Lower leg skin (tissue), 4 donors: ENCODE data around the gene STAT6. TPM values are rescaled to one million over a fixed set of nuclear protein-coding genes. Genes with fewer than 3 reads are reported as not detected.
"Not testable (repeated sequence)": the region's sequence is repeated elsewhere in the genome, so short reads cannot be mapped to it uniquely, and the experiment has no call there.

Experiments
- DNase-seq, 2 donors: peaks; one replicate each; pipeline ENCODE4 v3.0.0-alpha.2; 2019; ENCODE audit warnings: low spot score in 2 of 2
- H3K4me3 ChIP-seq: fragments of 200-600 bp; sonication (generic); 2 replicates; pipeline ENCODE4 v1.5.1; 2017; ENCODE audit warnings: mild to moderate bottlenecking, low read depth; ENCODE audit not compliant: poor library complexity, severe bottlenecking
- POLR2A ChIP-seq, 2 donors: fragments of 450-650 bp; IDR thresholded peaks; one replicate each; pipeline ENCODE4 v1.6.1; 2016 to 2017; ENCODE audit warnings: antibody characterized with exemption in 2 of 2, mild to moderate bottlenecking in 1 of 2, moderate library complexity in 1 of 2
- WGBS, 2 donors: methylation state at CpG; one replicate each; pipeline ENCODE4 v1.1.5; 2018; 5-methylcytosine and 5-hydroxymethylcytosine counted together
- intact Hi-C: fragments of 100-400 bp; cut with DNase I; formaldehyde crosslinking; loops from one replicate; pipeline ENCODE4 v1.15.0; 2023; ENCODE audit warnings: low total_unique reads
- total RNA-seq, 4 donors: library from RNA; depleted of rRNA; stranded (reverse); fragments of >200 nt; gene quantifications; one replicate each; pipeline ENCODE4 v1.1.0, GENCODE V29; 2016
- TF ChIP-seq, protein P1 (sequence below), 3 donors: fragments of 450-650 bp; IDR thresholded peaks; one replicate each; pipeline ENCODE4 v1.5.1; 2016; ENCODE audit warnings: antibody characterized with exemption in 3 of 3, mild to moderate bottlenecking in 3 of 3, moderate library complexity in 2 of 3

The STAT6 gene
- total RNA-seq, 4 donors from 2014 or later: 105 to 210 (median 129) TPM

DNA sequence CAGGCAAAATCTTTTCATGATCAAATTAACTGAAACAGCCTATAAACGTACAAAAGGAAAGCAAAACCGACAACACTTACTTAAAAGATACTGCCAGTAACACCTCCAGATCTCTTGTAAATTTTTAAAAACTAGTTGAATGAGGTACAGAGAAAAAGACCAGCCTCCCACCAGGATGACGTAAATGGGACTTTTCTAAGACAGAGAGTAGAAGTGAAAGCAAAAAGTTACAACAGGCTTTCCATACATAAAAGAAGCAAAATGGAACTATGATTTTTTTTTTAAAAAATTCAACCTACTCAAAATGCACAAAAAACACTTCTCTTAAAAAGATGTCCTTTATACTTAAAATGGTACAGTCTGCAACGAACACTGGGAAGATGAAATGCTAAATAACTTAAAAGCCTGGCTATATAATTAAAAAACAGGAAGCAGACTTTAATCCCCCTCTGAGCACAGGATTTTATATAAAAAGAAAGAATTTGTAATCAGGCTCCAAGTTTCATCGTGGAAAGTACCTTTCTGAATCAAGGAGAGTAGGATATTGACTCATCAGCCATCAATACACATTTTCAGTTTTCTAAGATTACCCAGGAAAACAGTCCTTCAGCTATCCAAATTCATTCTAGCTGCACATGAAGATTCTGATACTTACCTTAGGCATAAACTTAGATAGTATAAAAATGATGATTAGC, 47.0 kb downstream of the STAT6 start:
- intact Hi-C loops: no loop called here
- no peak overlapping the region for H3K4me3 ChIP-seq
- no peak for DNase-seq
- TF ChIP-seq, protein P1, sequence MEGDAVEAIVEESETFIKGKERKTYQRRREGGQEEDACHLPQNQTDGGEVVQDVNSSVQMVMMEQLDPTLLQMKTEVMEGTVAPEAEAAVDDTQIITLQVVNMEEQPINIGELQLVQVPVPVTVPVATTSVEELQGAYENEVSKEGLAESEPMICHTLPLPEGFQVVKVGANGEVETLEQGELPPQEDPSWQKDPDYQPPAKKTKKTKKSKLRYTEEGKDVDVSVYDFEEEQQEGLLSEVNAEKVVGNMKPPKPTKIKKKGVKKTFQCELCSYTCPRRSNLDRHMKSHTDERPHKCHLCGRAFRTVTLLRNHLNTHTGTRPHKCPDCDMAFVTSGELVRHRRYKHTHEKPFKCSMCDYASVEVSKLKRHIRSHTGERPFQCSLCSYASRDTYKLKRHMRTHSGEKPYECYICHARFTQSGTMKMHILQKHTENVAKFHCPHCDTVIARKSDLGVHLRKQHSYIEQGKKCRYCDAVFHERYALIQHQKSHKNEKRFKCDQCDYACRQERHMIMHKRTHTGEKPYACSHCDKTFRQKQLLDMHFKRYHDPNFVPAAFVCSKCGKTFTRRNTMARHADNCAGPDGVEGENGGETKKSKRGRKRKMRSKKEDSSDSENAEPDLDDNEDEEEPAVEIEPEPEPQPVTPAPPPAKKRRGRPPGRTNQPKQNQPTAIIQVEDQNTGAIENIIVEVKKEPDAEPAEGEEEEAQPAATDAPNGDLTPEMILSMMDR (IDR thresholded peaks at IDR 0.05): no peak
- no peak for TF ChIP-seq POLR2A (IDR thresholded peaks at IDR 0.05)
- WGBS, 2 donors: 65% methylated on average over 5 of the region's 5 CpGs

DNA sequence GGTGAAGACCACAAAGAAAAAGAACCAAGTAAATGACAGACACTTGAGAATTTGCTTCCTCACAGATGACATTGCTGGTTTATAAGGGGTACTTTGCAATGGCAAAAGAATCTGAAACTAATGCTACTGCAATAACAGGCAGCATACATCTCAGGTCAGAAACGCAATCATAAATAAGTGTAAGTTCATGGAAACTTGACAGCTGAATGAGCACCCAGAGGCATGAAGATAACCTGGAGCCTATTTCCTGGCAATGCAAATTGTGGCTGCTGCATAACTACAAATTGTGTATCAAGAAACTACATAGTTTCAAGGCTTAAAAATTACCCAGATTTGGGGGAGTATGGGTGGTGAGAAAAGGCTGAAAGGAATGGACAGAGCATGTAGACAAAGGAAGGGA, 52.7 kb downstream of the STAT6 start:
- intact Hi-C loops: loop anchor here (5.0 kb wide), 1 partner anchor 46 kb away; no protein-coding TSS in a partner anchor
- H3K4me3 ChIP-seq: no peak overlapping the region
- 94 to 96% methylated on average over 1 of the region's 1 CpG for WGBS, 2 donors
- no peak for TF ChIP-seq POLR2A (IDR thresholded peaks at IDR 0.05)
- TF ChIP-seq, protein P1 (IDR thresholded peaks at IDR 0.05): no peak
- DNase-seq: no peak

DNA sequence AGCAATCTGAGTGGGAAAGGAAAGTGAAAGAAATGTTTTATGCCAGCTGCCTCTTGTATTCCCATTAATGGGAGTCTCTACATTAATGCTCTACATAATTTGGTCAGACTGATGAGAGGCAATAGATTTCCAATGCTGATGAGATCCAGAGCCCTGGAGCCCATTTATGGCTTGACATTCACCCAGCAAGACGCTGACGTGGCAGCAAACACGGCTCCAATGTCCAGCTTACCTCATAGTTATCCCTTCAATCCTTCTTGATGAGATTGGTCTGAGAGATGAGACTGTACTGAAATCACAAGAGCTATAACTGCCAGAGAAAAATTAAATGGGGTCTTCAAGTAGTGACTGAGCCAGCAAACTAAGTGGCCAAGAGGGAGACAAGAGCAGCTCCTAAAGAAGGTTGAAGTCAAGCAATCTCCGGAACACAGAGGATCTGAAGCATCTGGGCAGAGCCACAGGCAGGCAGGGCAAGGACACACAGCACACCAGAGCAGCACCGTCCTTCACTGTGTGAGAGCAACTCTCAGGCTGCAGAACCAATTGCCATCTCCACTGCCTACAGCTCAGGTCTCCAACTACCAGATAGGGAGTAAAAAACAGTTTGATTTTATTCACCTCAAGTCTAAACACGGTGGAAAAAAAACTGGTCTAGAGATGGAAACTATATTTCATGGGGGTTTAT, 54.0 kb downstream of the STAT6 start:
- 85 to 87% methylated on average over 6 of the region's 6 CpGs for WGBS, 2 donors
- no peak for DNase-seq
- intact Hi-C loops: loop anchor here (5.0 kb wide), 1 partner anchor 45 kb away; no protein-coding TSS in a partner anchor
- no peak overlapping the region for H3K4me3 ChIP-seq
- TF ChIP-seq POLR2A (IDR thresholded peaks at IDR 0.05): no peak
- TF ChIP-seq, protein P1 (IDR thresholded peaks at IDR 0.05): no peak

DNA sequence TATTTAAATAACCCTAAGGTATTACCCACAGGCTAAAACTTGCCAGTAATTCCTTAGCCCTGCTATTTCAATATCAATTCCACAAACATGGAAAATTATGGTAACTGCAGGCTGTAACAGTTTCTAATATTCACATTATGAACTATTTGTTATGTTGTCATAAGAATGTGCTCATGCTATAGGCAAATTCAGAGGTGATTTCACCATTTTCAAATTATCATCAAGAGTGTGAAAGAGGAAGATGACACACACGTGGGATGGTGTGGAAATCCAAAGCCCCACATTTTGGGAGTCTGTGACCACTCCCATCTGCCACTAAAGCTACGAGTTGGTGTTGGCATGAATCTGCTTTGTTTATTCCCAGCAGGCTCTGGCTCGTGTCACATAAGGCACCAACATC, 55.3 kb downstream of the STAT6 start:
- no peak overlapping the region for H3K4me3 ChIP-seq
- no peak for DNase-seq
- WGBS, 2 donors: 23 to 38% methylated on average over 3 of the region's 3 CpGs
- intact Hi-C loops: loop anchor here (5.0 kb wide), 1 partner anchor 44 kb away; no protein-coding TSS in a partner anchor
- TF ChIP-seq, protein P1 (IDR thresholded peaks at IDR 0.05): no peak
- no peak for TF ChIP-seq POLR2A (IDR thresholded peaks at IDR 0.05)

DNA sequence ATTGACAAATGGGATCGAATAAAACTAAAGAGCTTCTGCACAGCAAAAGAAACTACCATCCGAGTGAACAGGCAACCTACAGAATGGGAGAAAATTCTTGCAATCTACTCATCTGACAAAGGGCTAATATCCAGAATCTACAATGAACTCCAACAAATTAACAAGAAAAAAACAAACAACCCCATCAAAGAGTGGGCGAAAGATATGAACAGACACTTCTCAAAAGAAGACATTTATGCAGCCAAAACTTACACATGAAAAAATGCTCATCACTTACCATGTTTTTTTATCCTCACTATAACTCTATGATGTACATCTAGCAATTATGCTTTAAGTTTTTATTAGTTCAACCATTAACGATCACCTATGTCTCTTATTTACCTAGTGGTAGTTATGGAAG, 57.3 kb downstream of the STAT6 start:
- H3K4me3 ChIP-seq, intact Hi-C loops, DNase-seq: not testable (repeated sequence)
- WGBS, 2 donors: 96 to 98% methylated on average over 4 of the region's 4 CpGs

DNA sequence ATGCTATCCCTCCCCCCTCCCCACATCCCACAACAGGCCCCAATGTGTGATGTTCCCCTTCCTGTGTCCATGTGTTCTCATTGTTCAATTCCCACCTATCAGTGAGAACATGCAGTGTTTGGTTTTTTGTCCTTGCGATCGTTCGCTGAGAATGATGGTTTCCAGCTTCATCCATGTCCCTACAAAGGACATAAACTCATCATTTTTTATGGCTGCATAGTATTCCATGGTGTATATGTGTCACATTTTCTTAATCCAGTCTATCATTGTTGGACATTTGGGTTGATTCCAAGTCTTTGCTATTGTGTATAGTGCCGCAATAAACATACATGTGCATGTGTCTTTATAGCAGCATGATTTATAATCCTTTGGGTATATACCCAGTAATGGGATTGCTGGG, 58.0 kb downstream of the STAT6 start:
- intact Hi-C loops, DNase-seq, H3K4me3 ChIP-seq: not testable (repeated sequence)
- 98 to 100% methylated on average over 4 of the region's 4 CpGs for WGBS, 2 donors
